CD14-positive monocyte (primary cell): ENCODE data around the gene SLC9A8. TPM values are rescaled to one million over a fixed set of nuclear protein-coding genes. Genes with fewer than 3 reads are reported as not detected.

Source experiments
- DNase-seq, 3 donors: peaks; one replicate each; pipeline ENCODE4 v3.0.0-alpha.2; 2011 to 2022
- H2AFZ ChIP-seq: 2 replicates; pipeline ENCODE4 v1.6.0; 2012; ENCODE audit warnings: mild to moderate bottlenecking, low read depth, low read length, inconsistent platforms; ENCODE audit not compliant: insufficient read depth, poor library complexity, severe bottlenecking
- H3K27ac ChIP-seq, 2 donors: 1 replicate in 1 of 2; 2 replicates in 1 of 2; pipeline ENCODE4 v1.5.1; 2012 to 2013; ENCODE audit warnings: low read length in 2 of 2, control low read depth in 1 of 2, inconsistent platforms in 1 of 2, low read depth in 1 of 2, mild to moderate bottlenecking in 1 of 2
- H3K27me3 ChIP-seq, 2 donors: one replicate each; pipeline versions ENCODE4 v1.6.0 to v1.6.1; 2011 to 2013; ENCODE audit warnings: low read length in 2 of 2; ENCODE audit not compliant: control insufficient read depth in 2 of 2, insufficient read depth in 2 of 2
- H3K36me3 ChIP-seq, 2 donors: replicated peaks in 1 of 2; 1 replicate in 1 of 2; 2 replicates in 1 of 2; pipeline versions ENCODE4 v1.5.1 to v1.6.1; 2012 to 2013; ENCODE audit warnings: low read length in 2 of 2, control low read depth in 1 of 2, inconsistent platforms in 1 of 2, mild to moderate bottlenecking in 1 of 2; ENCODE audit not compliant: insufficient read depth in 2 of 2, control insufficient read depth in 1 of 2
- H3K4me1 ChIP-seq, 2 donors: 1 replicate in 1 of 2; 2 replicates in 1 of 2; pipeline versions ENCODE4 v1.5.1 to v1.6.1; 2012 to 2013; ENCODE audit warnings: low read length in 2 of 2, control low read depth in 1 of 2, inconsistent platforms in 1 of 2, mild to moderate bottlenecking in 1 of 2, moderate library complexity in 1 of 2; ENCODE audit not compliant: insufficient read depth in 2 of 2, control insufficient read depth in 1 of 2
- H3K4me2 ChIP-seq: replicated peaks from 2 replicates; pipeline ENCODE3; 2012; ENCODE audit warnings: low read length, moderate library complexity, mild to moderate bottlenecking; ENCODE audit not compliant: poor library complexity, severe bottlenecking; ENCODE audit errors: extremely low read depth
- H3K4me3 ChIP-seq, 3 experiments: fragments of 200-600 bp in 1 of 3; sonication (generic) in 1 of 3; replicated peaks in 1 of 3; 1 replicate in 2 of 3; 2 replicates in 1 of 3; pipeline ENCODE4 v1.5.1; 2011 to 2013; ENCODE audit warnings: low read length in 3 of 3, mild to moderate bottlenecking in 3 of 3, control low read depth in 2 of 3, low read depth in 2 of 3, inconsistent platforms in 1 of 3, moderate library complexity in 1 of 3
- H3K79me2 ChIP-seq: 2 replicates; pipeline ENCODE4 v1.6.0; 2012; ENCODE audit warnings: mild to moderate bottlenecking, control low read depth, inconsistent platforms, low read length, moderate library complexity; ENCODE audit not compliant: insufficient read depth
- H3K9ac ChIP-seq: 2 replicates; pipeline ENCODE4 v1.6.0; 2017; ENCODE audit warnings: low read length, mild to moderate bottlenecking; ENCODE audit not compliant: insufficient read depth, poor library complexity, severe bottlenecking
- H3K9me3 ChIP-seq, 2 donors: replicated peaks in 1 of 2; 1 replicate in 1 of 2; 2 replicates in 1 of 2; pipeline versions ENCODE4 v1.5.1 to v1.6.1; 2012 to 2013; ENCODE audit warnings: low read length in 2 of 2, control low read depth in 1 of 2; ENCODE audit not compliant: control insufficient read depth in 1 of 2, insufficient read depth in 1 of 2
- H4K20me1 ChIP-seq: 2 replicates; pipeline ENCODE4 v1.6.0; 2012; ENCODE audit warnings: mild to moderate bottlenecking, low read length, control low read depth, moderate library complexity; ENCODE audit not compliant: insufficient read depth
- H3K27ac Mint-ChIP-seq, 7 donors: one replicate each; pipeline ENCODE4 v1.8.0; 2020; ENCODE audit warnings: mild to moderate bottlenecking in 7 of 7, mixed read lengths in 7 of 7, moderate library complexity in 6 of 7, inconsistent platforms in 2 of 7
- H3K27me3 Mint-ChIP-seq, 3 donors: one replicate each; pipeline ENCODE4 v1.8.0; 2021 to 2022; ENCODE audit warnings: low read depth in 3 of 3, mild to moderate bottlenecking in 3 of 3, mixed read lengths in 3 of 3, moderate library complexity in 3 of 3, inconsistent platforms in 1 of 3
- H3K36me3 Mint-ChIP-seq, 2 donors: one replicate each; pipeline ENCODE4 v1.8.0; 2020; ENCODE audit warnings: mixed read lengths in 2 of 2, inconsistent platforms in 1 of 2, mild to moderate bottlenecking in 1 of 2
- H3K4me1 Mint-ChIP-seq: one replicate; pipeline ENCODE4 v1.8.0; 2020; ENCODE audit warnings: mild to moderate bottlenecking, mixed read lengths
- H3K4me3 Mint-ChIP-seq, 2 donors: one replicate each; pipeline ENCODE4 v1.8.0; 2020; ENCODE audit warnings: mild to moderate bottlenecking in 2 of 2, mixed read lengths in 2 of 2, moderate library complexity in 1 of 2
- H3K9me3 Mint-ChIP-seq, 7 donors: one replicate each; pipeline ENCODE4 v1.8.0; 2020 to 2022; ENCODE audit warnings: mixed read lengths in 7 of 7, mild to moderate bottlenecking in 6 of 7, moderate library complexity in 6 of 7, inconsistent platforms in 2 of 7
- CTCF ChIP-seq: fragments of 200-600 bp; IDR thresholded peaks from one replicate; pipeline ENCODE4 v1.8.0; 2022; ENCODE audit warnings: antibody characterized with exemption, mild to moderate bottlenecking
- WGBS: methylation state at CpG from one replicate; pipeline ENCODE4 v1.1.5; 2013; ENCODE audit warnings: missing lambda C conversion rate; ENCODE audit not compliant: insufficient coverage; 5-methylcytosine and 5-hydroxymethylcytosine counted together
- intact Hi-C, 2 donors: fragments of 100-400 bp; cut with micrococcal nuclease; formaldehyde crosslinking; loops; one replicate each; pipeline versions ENCODE4 v1.15.0 to v1.15.1; 2023
- polyA plus RNA-seq, 3 donors: library from polyadenylated mRNA; depleted of rRNA in 1 of 3; unstranded in 2 of 3; stranded (reverse) in 1 of 3; fragments of 300-500 nt in 2 of 3; fragments of >200 nt in 1 of 3; fragmentation: Illumina TruSeq in 2 of 3; gene quantifications; 1 replicate in 2 of 3; 2 replicates in 1 of 3; pipeline ENCODE4 v1.2.3, GENCODE V29; 2012 to 2021

Gene SLC9A8
- polyA plus RNA-seq, 3 donors: 3.0 to 14.6 (median 3.3) TPM

GRCh38 chr20:49874696-49875095 is 62.1 kb downstream of the SLC9A8 start:
- Histone ChIP-seq H3K27me3 (no peaks in the 10 kb centered on the region), H2AFZ (no peak overlapping the region), H3K4me3 (no peak overlapping the region), H3K36me3 (peaks cover 69 to 99% of the 10 kb centered on the region in 2 donors), H3K9me3 (no peaks in the 10 kb centered on the region), H3K4me1 (no peaks in the 10 kb centered on the region), H3K9ac (no peak overlapping the region), H3K4me2 (no peak overlapping the region), H3K79me2 (no peaks in the 10 kb centered on the region), H4K20me1 (no peaks in the 10 kb centered on the region), H3K27ac (no peak overlapping the region)
- H3K27me3 Mint-ChIP-seq: peaks cover 0 to 1% (median 0%) of the 10 kb centered on the region in 3 donors
- H3K4me1 Mint-ChIP-seq: no peaks in the 10 kb centered on the region
- TF ChIP-seq CTCF: no peak
- peak overlapping the region in 2 of 7 donors; percentile 50 to 59 for H3K27ac Mint-ChIP-seq
- no peak overlapping the region for H3K4me3 Mint-ChIP-seq
- peaks cover 61 to 82% of the 10 kb centered on the region in 2 donors for H3K36me3 Mint-ChIP-seq
- intact Hi-C loops: no loop called here
- 89% methylated on average over 4 of the region's 6 CpGs for WGBS
- no peaks in the 10 kb centered on the region for H3K9me3 Mint-ChIP-seq
- no peak for DNase-seq

- Mint-ChIP-seq H3K9me3 (no peaks in the 10 kb centered on the region), H3K4me1 (no peaks in the 10 kb centered on the region), H3K4me3 (no peak overlapping the region), H3K27me3 (peaks cover 0 to 1% (median 0%) of the 10 kb centered on the region in 3 donors), H3K36me3 (peaks cover 69 to 86% of the 10 kb centered on the region in 2 donors), H3K27ac (no peak overlapping the region)
- Histone ChIP-seq H3K4me1 (no peaks in the 10 kb centered on the region), H3K9me3 (no peaks in the 10 kb centered on the region), H3K9ac (no peak overlapping the region), H2AFZ (no peak overlapping the region), H3K27ac (no peak overlapping the region), H3K79me2 (no peaks in the 10 kb centered on the region), H3K4me3 (no peak overlapping the region), H3K27me3 (no peaks in the 10 kb centered on the region), H3K4me2 (no peak overlapping the region), H3K36me3 (peaks cover 68 to 99% of the 10 kb centered on the region in 2 donors), H4K20me1 (no peaks in the 10 kb centered on the region)
- no peak for DNase-seq
- whole genome bisulfite sequencing: 100% methylated on average over 2 of the region's 4 CpGs
- no peak for TF ChIP-seq CTCF
- intact Hi-C loops: no loop called here
Observed at GRCh38 chr20:49877386-49877921, 64.8 kb downstream of the SLC9A8 start.
